Activated CD8-positive, alpha-beta T cell treated with anti-CD3 and anti-CD28 coated beads for 36 hours (primary cell): ENCODE data around the gene ECE2. TPM values are rescaled to one million over a fixed set of nuclear protein-coding genes. Genes with fewer than 3 reads are reported as not detected.
"Not testable (repeated sequence)": the region's sequence is repeated elsewhere in the genome, so short reads cannot be mapped to it uniquely, and the experiment has no call there.

ENCODE experiments used
- ATAC-seq: fragments of 200-7000 bp; cut with Tn5 transposase; one replicate; pipeline ENCODE4 v1.10.0; 2021; ENCODE audit warnings: mild to moderate bottlenecking, moderate library complexity
- CTCF ChIA-PET: fragments of 350-600 bp; sonication (Branson Sonifier 250); formaldehyde crosslinking; loops from one replicate; lab custom pipeline; 2021; ENCODE audit warnings: antibody characterized with exemption; lab: Charles Lee
- POLR2A ChIA-PET: fragments of 350-600 bp; sonication (Branson Sonifier 250); formaldehyde crosslinking; loops from one replicate; lab custom pipeline; 2021; ENCODE audit warnings: antibody characterized with exemption; lab: Charles Lee
- DNase-seq: peaks from one replicate; pipeline ENCODE4 v3.0.0-alpha.2; 2020
- H3K27ac Mint-ChIP-seq: one replicate; pipeline ENCODE4 v1.8.0; 2021; ENCODE audit warnings: mild to moderate bottlenecking, mixed read lengths
- H3K27me3 Mint-ChIP-seq: one replicate; pipeline ENCODE4 v1.8.0; 2021; ENCODE audit warnings: mixed read lengths
- H3K36me3 Mint-ChIP-seq: one replicate; pipeline ENCODE4 v1.8.0; 2021; ENCODE audit warnings: low read depth, mixed read lengths
- H3K4me1 Mint-ChIP-seq: one replicate; pipeline ENCODE4 v1.8.0; 2021; ENCODE audit warnings: low read depth, mixed read lengths
- H3K4me3 Mint-ChIP-seq: one replicate; pipeline ENCODE4 v1.8.0; 2021; ENCODE audit warnings: mild to moderate bottlenecking, moderate library complexity, mixed read lengths
- H3K9me3 Mint-ChIP-seq: one replicate; pipeline ENCODE4 v1.8.0; 2021; ENCODE audit warnings: mixed read lengths
- CTCF ChIP-seq: fragments of 200-600 bp; IDR thresholded peaks from one replicate; pipeline ENCODE4 v1.8.0; 2022; ENCODE audit warnings: antibody characterized with exemption, mild to moderate bottlenecking
- intact Hi-C: fragments of 100-400 bp; cut with micrococcal nuclease; formaldehyde crosslinking; loops from one replicate; pipeline ENCODE4 v1.10.0; 2022
- microRNA-seq: library from miRNA; unstranded; fragments of <30 nt; microRNA quantifications from one replicate; pipeline ENCODE4 v1.2.0, GENCODE V29; 2022; ENCODE audit warnings: borderline microRNAs expressed, borderline replicate concordance
- total RNA-seq, 2 experiments: library from RNA; stranded (reverse); gene quantifications; one replicate each; pipeline ENCODE4 v1.2.3, GENCODE V29; 2021

ECE2 gene
- total RNA-seq, 2 experiments from 2014 or later = not detected

DNA sequence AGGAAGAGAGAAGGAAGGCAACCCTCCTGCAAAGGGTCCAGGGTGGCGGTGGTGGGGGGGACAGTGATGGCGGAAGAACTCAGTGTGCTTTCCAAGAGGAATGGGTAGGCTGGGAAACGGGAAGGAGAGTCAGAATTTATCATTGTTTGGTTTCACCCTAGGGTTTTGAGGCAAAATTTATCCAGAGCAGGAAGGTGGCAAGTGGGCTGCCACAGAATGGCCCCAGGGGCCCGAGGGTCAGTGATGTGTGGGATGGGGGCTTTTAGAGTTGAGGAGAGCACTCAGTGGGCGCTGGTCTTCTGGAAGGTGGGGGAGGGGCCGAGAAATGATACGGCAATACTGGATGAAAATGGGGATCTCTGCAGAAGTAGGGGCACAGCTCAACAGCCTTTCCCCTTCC, 62.2 kb downstream of the ECE2 start:
- ATAC-seq (no peak), DNase-seq (no peak)
- Mint-ChIP-seq H3K4me3 (peak overlapping the region; percentile 2), H3K27ac (no peak overlapping the region), H3K27me3 (no peaks in the 10 kb centered on the region), H3K4me1 (peaks cover 45% of the 10 kb centered on the region), H3K9me3 (no peaks in the 10 kb centered on the region), H3K36me3 (peaks cover 21% of the 10 kb centered on the region)
- intact Hi-C loops = no loop called here
- CTCF ChIA-PET = interaction anchor here (1.0 to 2.8 kb wide), 3 partner anchors 12 to 34 kb away, joined by 3 to 25 read pairs (median 3); no protein-coding TSS in a partner anchor
- POLR2A ChIA-PET = interaction anchor here (1.2 to 3.8 kb wide), 6 partner anchors 8 to 24 kb away, joined by 4 to 22 read pairs (median 12); partner anchors contain the start of gene EIF4G1
- TF ChIP-seq CTCF = no peak

DNA sequence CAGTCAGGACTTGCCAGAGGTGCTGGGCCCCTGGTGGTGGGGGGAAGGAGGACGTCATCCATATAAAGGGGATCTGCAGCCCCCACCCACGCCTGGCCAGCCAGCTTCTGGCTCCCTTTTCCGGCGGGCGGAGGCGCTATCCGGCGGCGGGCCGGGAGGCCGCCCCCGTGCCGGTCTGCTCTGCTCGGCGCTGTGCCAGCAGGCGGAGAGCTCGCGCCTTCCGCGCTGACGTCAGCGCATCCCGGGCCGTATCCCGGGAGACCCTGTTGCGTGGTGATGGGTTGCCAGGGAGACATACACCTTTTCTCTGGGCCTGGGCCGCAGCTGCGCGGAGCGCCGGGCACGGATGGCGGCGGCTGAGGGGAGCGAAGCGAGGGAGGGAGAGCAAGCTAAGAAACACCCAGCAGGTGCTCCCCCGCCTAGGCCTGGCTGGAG, 62.7 kb downstream of the ECE2 start:
- no peaks in the 10 kb centered on the region for H3K27me3 Mint-ChIP-seq
- H3K27ac Mint-ChIP-seq = no peak overlapping the region
- no peak overlapping the region for H3K4me3 Mint-ChIP-seq
- H3K9me3 Mint-ChIP-seq = no peaks in the 10 kb centered on the region
- ChIA-PET CTCF (interaction anchor here (1.0 to 2.8 kb wide), 3 partner anchors 13 to 33 kb away, joined by 3 to 25 read pairs (median 3); no protein-coding TSS in a partner anchor), POLR2A (interaction anchor here (0.7 to 3.8 kb wide), 6 partner anchors 12 to 24 kb away, joined by 3 to 22 read pairs (median 6); partner anchors contain the start of gene EIF4G1)
- peak; percentile 41 for DNase-seq
- intact Hi-C loops = no loop called here
- H3K4me1 Mint-ChIP-seq = peaks cover 40% of the 10 kb centered on the region
- TF ChIP-seq CTCF = no peak
- no peak for ATAC-seq
- peaks cover 17% of the 10 kb centered on the region for H3K36me3 Mint-ChIP-seq

GRCh38 chr3:184339001-184339400, 63.2 kb downstream of the ECE2 start:
- DNase-seq = no peak
- no peak for ATAC-seq
- Mint-ChIP-seq H3K36me3 (peaks cover 12% of the 10 kb centered on the region), H3K4me3 (no peak overlapping the region), H3K9me3 (no peaks in the 10 kb centered on the region), H3K27ac (no peak overlapping the region), H3K27me3 (no peaks in the 10 kb centered on the region), H3K4me1 (peaks cover 35% of the 10 kb centered on the region)
- intact Hi-C loops = no loop called here
- TF ChIP-seq CTCF = no peak
- ChIA-PET POLR2A (interaction anchor here (0.7 to 3.8 kb wide), 5 partner anchors 12 to 23 kb away, joined by 3 to 22 read pairs (median 8); partner anchors contain the start of gene EIF4G1), CTCF (interaction anchor here (1.0 to 2.8 kb wide), 3 partner anchors 13 to 33 kb away, joined by 3 to 25 read pairs (median 3); no protein-coding TSS in a partner anchor)

DNA sequence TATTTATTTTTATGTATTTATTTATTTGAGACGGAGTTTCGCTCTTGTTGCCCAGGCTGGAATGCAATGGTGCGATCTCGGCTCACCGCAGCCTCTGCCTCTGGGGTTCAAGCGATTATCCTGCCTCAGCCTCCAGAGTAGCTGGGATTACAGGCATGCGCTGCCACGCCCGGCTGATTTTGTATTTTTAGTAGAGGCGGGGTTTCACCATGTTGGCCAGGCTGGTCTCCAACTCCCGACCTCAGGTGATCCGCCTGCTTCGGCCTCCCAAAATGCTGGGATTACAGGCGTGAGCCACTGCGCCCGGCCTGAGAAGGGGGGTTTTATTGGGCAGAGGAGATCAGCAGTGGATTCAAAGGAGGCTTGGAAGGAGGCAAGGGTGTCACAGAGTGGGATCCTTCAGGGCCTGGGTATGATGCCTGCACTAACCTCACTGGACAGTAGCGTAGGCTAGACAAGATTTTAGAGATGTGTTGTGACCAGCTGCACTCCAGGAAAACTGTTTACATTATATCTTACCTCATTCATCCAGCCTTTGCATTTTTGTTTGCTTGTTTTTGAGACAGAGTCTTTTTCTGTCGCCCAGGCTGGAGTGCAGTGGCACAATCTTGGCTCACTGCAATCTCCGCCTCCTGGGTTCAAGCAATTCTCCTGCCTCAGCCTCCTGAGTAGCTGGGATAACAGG, 63.8 kb downstream of the ECE2 start:
- POLR2A ChIA-PET = interaction anchor here (1.5 to 3.8 kb wide), 3 partner anchors 14 to 24 kb away, joined by 3 to 22 read pairs (median 8); partner anchors contain the start of gene EIF4G1
- H3K4me3 Mint-ChIP-seq, H3K27ac Mint-ChIP-seq, H3K36me3 Mint-ChIP-seq, H3K9me3 Mint-ChIP-seq, ATAC-seq, H3K27me3 Mint-ChIP-seq, intact Hi-C loops, DNase-seq: not testable (repeated sequence)
- CTCF ChIA-PET = interaction anchor here (1.9 kb wide), 1 partner anchor 32 kb away, joined by 5 read pairs; no protein-coding TSS in a partner anchor
- peaks cover 29% of the 10 kb centered on the region for H3K4me1 Mint-ChIP-seq

DNA sequence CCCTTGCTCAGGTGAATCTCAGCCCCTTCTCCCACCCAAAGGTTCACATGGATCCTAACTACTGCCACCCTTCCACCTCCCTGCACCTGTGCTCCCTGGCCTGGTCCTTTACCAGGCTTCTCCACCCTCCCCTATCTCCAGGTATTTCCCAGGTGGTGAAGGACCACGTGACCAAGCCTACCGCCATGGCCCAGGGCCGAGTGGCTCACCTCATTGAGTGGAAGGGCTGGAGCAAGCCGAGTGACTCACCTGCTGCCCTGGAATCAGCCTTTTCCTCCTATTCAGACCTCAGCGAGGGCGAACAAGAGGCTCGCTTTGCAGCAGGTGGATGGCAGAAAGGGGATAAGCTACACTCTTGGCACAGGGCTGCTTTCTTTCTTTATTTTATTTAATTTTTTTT, 66.1 kb downstream of the ECE2 start:
- H3K36me3 Mint-ChIP-seq = no peaks in the 10 kb centered on the region
- no peaks in the 10 kb centered on the region for H3K27me3 Mint-ChIP-seq
- POLR2A ChIA-PET = interaction anchor here (0.6 kb wide), 1 partner anchor 39 kb away, joined by 3 read pairs; no protein-coding TSS in a partner anchor
- no peak overlapping the region for H3K27ac Mint-ChIP-seq
- CTCF ChIA-PET = interaction anchor here (2.4 kb wide), 1 partner anchor 13 kb away, joined by 9 read pairs; no protein-coding TSS in a partner anchor
- H3K4me1 Mint-ChIP-seq = peaks cover 14% of the 10 kb centered on the region
- H3K9me3 Mint-ChIP-seq = no peaks in the 10 kb centered on the region
- no peak for DNase-seq
- H3K4me3 Mint-ChIP-seq = no peak overlapping the region
- intact Hi-C loops = no loop called here
- ATAC-seq = no peak
- no peak for TF ChIP-seq CTCF

Small RNA genes lying within 50 kb of the gene (microRNA-seq; reads per million reads assigned to microRNA genes)
- gene MIR1224 = not detected

Other genes with a start within 250 kb of the ECE2 start
- gene HTR3D, start 244.3 kb upstream of the ECE2 start, total RNA-seq = not detected
- gene HTR3C, start 223.0 kb upstream of the ECE2 start, total RNA-seq = not detected
- gene HTR3E, start 179.0 kb upstream of the ECE2 start, total RNA-seq = not detected
- gene EIF2B5, start 140.7 kb upstream of the ECE2 start, total RNA-seq = 10 to 100 TPM; 59.9 to 64.0 TPM
- gene DVL3, start 120.6 kb upstream of the ECE2 start, total RNA-seq = 10 to 100 TPM; 21.2 to 25.9 TPM
- gene AP2M1, start 101.2 kb upstream of the ECE2 start, total RNA-seq = 100 to 1,000 TPM; 211 to 223 TPM
- gene ABCF3, start 89.8 kb upstream of the ECE2 start, total RNA-seq = 10 to 100 TPM; 61.3 to 68.7 TPM
- not detected for gene VWA5B2, start 46.4 kb upstream of the ECE2 start, total RNA-seq
- gene ALG3, start 27.1 kb upstream of the ECE2 start, total RNA-seq = 10 to 100 TPM; 40.0 to 44.5 TPM
- 1 to 10 TPM; 7.8 to 8.7 TPM for gene EEF1AKMT4, start 26.4 kb upstream of the ECE2 start, total RNA-seq
- under 1 TPM; 0.18 to 0.22 TPM for gene CAMK2N2, start 14.5 kb upstream of the ECE2 start, total RNA-seq
- gene PSMD2, start 23.2 kb downstream of the ECE2 start, total RNA-seq = 100 to 1,000 TPM; 220 to 221 TPM
- 100 to 1,000 TPM; 429 to 437 TPM for gene EIF4G1, start 38.6 kb downstream of the ECE2 start, total RNA-seq
- gene FAM131A, start 61.6 kb downstream of the ECE2 start, total RNA-seq = 1 to 10 TPM; 4.0 to 5.5 TPM
- gene CLCN2, start 85.6 kb downstream of the ECE2 start, total RNA-seq = 1 to 10 TPM; 4.0 to 4.2 TPM
- 100 to 1,000 TPM; 166 to 169 TPM for gene POLR2H, start 85.7 kb downstream of the ECE2 start, total RNA-seq
- not detected for gene THPO, start 102.2 kb downstream of the ECE2 start, total RNA-seq
- not detected for gene CHRD, start 104.0 kb downstream of the ECE2 start, total RNA-seq